HG03575 (cell line): ENCODE results near the gene NAE1.
"Not testable (repeated sequence)": the region's sequence is repeated elsewhere in the genome, so short reads cannot be mapped to it uniquely, and the experiment has no call there.

Source experiments
- ATAC-seq: cut with Tn5 transposase; IDR thresholded peaks from one replicate; pipeline ENCODE4 v1.9.1; 2021; ENCODE audit not compliant: unreplicated experiment, insufficient number of reproducible peaks, low FRiP score; ENCODE audit errors: extremely low read depth

Gene NAE1

DNA sequence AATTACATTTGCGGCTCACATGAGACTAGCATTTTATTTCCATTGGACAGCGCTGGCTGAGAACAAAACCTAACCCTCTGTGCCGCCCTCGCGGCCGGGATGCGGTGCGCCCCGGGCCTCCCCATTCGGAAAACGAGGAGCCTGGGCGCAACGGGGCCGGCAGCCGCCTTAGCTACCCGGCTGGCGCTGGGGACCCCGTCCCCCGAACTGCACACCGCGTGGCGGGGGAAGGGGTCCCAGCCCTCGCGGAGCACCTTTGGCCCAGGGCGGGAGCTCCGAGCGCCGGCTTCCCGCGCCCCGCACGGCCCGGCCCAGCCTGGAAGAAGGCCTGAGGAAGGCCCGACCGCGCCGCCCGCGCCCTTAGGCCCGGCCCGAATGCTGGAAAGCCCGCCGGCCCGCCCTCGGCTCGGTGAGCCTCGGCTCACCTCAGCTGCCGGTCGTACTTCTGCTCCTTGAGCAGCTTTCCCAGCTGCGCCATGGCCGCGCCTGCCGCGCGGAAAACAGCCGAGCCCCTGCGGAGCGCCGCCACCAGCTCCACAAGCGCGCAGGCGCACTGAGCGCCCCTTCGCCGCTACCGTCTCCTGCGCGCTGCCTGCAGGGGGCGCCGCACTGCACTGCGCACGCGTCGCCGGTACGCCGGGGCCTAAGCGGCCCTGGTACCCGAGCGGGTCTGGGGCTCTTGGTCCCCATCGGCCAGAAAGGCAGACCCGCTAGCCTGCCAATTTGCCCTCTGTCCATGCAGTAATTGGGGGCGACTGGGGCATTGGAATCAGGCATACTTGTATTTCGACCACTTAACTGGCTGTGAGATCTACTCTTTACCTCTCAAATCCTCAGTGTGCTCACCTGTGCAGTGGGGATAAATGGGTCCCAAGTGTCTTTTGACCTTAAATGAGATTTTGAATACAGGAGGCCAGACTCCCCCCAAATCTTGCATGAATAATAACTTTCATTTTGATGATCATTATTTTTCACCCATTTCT, at the start of gene NAE1:
Gene NAE1 (minus strand): TSS at position 555 of the 983 bp plus-strand sequence. CDS start 77 bp downstream, at position 478.
- ATAC-seq, result peak; percentile 59

DNA sequence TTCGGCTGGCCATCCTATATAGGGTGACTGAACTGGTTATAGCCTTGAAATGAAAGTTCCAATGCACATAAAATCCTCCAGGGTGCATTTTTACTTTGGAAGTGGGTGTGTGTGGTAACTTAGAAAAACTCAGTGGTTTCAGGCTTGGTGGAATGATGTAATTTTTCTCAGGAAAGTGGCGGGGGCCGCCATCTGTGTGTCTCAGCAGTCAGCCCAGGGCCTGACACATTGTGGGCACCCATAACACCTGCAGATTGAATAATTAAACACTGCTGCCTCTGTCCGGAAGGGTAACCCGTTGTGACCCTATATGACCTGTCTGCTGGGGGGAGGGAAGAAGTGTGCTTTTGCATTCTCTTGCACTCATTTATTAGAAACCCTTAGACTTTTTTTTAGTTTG, 47.3 kb upstream of the NAE1 start:
- no peak for ATAC-seq

DNA sequence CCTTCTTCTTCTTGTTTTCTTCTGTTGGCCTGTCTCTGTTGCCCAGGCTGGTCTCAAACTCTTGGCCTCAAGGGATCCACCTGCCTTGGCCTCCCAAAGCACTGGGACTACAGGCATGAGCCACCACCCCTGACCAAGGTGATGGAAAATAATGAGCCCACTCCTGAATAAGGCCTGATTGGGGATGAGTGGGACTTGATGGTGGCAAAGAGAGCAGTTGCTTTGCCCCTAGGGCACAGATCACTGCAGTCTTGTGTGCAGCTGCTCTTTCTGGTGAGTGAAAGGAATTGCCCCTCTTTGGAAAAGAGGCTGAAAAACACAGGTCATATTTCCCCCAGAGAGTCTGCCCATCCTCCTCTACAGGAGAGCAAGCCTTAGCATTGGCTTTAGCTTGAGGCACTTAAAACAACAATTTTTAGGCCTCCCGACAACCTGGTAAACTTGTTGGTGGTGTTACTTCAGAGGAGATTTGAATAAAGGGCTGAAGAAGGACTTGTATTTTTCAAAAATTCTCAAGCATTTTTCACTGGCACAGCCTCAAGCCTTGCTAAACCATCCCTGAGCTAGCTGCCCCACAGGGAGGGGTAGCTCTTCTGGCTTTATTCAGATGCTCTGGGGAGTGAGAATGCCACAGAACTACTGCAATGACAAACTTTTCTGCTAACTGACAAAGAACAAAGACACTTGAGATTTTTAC, 43.5 kb upstream of the NAE1 start:
- no peak for ATAC-seq

DNA sequence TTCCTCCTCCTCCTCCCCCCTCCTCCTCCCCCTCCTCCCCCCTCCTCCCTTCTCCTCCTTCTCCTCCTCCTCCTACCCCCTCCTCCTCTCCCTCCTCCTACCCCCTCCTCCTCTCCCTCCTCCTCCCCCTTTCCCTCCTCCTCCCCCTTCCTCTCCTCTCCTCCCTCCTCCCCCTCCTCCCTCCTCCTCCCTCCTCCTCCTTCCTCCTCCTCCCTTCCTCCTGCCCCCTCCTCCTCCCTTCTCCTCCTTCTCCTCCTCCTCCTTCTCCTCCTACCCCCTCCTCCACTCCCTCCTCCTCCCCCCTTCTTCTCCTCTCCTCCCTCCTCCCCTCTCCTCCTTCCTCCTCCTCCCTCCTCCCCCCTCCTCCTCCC, 42.9 kb upstream of the NAE1 start:
- ATAC-seq, result no peak

DNA sequence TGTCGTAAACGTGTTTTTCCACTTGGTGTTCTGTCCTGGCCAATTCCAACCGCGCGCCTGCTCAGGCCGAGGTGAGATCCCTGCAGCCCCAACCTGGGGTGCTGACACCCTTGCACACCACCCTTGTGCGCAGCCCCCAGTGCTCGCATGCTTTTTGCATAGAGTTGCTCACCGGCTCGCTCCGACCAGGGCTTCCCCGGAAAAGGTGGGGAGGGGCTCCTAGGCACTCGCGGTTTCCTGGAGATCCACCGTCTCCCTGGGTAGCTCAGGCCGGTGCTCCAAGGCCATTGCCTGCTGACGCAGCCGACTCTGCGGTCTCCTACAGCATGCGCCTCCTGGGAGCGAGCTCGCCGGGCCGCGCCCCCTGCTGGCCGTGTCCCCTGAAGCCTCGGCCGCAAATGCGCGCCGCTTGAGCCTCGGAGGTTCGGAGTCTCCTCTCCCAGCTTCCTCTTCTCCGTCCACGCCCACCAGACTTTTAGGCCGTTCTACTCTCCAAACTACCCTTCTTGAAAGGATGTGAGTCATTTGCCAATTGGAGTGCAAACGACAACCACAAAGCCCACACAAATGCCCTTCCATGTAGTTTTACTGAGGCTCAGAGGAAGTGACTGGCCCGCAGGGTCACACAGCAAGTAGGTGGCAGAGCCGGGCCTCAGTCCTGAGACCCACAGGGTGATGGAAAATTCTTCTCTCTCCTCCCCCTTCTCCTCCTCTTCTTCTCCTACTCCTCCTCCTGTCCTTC, 42.3 kb upstream of the NAE1 start:
- peak; percentile 58 for ATAC-seq

DNA sequence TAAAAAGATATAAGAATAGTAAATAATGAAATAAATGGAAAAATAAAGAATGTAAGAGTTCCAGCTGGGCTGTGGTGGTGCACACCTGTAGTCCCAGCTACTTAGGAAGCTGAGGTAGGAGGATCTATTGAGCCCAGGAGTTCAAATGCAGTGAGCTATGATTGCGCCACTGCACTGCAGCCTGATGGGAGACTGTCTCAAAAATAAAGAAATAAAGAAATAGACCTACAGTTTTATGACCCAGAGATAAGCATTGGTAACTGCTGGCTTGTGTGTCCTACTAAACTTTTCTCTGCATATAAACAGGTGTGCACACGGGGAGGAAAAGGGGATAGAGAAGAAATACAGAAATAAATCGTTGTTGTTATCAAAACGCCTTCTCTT, 41.8 kb upstream of the NAE1 start:
- ATAC-seq, result no peak

DNA sequence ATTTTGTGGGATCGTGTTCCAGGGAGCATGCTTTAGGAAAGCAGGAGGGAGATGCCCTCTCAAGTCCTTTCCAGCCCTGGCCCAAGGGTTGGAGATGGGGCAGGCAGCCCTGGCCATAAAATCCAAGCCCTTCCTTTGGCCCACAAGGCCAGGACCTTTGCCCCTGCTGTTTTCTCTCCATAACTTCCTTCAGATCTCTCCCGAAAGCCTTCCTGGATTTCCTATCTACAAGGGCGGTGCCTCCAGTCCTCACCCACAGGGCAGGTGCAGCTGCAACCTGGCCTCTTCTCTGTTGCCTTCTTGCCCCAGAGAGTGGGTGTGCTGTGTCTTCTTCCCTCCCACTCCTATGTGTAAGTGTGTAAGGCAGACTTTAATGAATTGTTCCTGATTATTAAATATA, 41.1 kb upstream of the NAE1 start:
- no peak for ATAC-seq

DNA sequence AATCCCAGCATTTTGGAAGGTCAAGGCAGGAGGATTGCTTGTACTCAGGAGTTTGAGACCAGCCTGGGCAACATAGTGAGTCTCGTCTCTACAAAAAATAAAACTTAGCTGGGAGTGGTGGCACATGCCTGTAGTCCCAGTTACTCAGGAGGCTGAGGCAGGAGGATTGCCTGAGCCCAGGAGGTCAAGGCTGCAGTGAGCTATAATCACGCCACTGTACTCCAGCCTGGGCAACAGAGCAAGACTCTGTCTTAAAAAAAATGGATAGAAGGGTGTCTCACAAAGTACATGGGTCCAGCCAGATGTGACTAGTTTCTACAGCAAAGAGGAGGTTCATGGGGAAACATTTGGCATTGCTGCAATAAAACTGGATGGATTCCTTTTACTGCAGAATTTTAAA, 40.6 kb upstream of the NAE1 start:
- not testable (repeated sequence) for ATAC-seq

DNA sequence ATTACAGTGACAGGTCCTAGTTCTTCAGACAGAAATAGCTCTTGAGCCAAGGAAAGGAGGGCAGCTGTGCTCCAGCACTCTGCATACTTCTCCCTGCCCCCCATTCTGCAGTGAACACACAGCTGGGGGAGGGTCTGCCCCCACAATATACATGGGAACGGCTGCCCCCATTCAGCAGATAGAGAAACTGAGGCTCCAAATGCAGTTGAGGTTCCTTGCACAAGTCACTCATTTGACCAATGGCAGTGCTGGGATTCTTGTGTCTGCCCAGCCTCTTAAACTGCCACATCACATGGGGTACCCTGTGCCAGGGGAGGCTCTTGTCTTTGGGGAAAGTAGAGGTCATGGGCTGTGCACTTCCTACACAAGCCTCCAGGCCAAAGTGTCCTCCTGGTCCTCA, 38.6 kb upstream of the NAE1 start:
- ATAC-seq, result no peak

DNA sequence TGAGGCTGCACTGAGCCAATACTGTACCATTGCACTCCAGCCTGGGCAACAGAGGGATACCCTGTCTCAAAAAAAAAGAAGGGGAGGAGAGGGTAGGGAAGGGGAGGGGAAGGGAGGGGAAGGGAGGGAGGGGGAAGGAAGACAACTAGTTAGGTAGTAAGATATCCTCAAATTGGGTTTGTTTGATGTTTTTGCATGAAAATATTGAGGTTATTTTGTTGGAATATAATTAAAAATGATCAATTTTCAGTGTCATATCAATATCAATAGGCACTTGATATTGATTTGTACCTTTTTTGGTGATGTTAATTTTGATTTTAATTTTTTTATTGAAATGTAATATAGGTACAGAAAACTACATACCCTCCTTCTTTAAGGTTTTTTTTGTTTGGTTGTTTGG, 32.9 kb upstream of the NAE1 start:
- no peak for ATAC-seq

DNA sequence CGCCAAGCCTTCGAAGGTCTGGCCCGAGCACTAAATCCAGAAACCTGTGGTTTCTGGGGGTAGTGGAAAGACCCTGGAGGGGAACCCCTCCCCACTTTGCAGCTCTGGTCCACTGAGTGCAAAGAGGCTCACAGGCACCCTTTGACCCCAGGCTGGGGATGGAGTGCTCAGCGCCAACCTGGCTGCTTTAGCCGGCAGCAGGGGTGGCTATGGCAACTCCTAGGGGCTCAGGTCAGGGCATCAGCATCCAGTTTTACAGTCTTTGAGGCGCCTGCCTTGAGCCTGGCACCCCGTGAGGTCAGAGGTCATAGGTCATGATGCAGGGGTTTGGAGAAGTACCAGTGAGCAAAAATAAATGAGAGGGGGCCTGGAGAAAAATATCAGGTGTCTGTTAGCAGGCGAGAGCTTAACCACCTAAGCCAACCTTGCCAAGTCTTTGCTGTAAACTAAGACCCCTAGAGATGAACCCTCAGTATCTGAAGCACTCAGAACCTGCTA, 31.3 kb upstream of the NAE1 start:
- ATAC-seq, result no peak

DNA sequence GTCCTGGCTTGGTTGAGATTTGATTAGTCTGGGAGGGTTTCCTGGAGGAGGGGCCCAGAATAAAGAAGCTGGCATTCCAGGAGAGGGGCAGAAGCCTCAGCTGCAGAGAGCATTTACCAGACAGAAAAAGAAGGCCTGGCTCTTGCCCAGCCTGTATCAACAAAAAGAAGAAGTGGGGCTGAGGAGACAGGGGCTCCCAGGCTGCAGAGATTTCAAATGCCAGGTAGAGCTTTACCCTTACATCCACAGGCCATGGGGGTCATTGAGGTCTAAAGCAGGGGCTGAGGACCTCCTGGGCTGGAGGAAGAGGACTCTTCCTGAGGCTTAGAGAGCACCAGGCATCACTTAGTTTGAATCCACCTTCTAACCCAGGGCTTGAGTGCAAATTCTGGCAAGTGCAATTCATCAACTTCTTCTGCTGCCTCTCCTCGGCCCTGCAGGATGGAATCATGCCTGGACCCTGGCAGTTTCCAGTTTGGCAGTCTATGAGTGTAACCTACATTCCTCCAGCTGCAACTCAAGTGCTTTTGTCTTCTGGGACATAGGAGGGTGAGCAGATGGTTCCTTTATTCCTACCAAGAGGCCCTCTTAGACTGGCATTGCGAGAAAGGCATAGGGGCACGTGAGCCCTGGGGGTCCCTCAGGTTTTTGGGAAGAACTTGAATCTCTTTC, 28.8 kb upstream of the NAE1 start:
- no peak for ATAC-seq

DNA sequence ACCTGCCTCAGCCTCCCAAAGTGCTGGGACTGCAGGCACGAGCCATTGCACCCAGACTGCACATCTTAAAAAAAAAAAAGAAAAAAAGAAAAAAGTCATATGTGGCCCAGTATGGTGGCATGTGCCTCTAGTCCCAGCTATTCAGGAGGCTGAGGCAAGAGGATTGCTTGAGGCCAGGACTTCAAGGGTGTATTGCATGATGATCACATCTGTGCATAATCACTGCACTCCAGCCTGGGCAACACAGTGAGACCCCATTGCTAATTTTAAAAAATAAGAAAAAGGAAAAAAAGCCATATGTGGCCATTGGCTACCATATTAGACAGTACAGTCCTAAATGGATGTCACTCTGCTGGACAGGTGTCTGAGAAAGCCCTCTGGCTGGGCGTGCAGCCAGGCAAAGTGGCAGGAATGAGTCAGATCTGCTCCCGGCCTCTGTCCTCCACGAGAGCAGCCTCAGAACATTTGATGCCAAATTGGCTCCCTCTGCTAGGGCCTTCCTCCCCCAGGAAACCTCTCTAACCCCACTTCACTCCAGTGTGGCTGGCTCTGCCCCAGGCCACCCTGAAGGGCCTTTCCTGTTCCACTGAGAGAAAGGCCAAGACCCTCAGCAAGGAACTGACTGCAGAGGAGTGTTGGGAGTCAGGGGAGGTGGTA, 28.1 kb upstream of the NAE1 start:
- no peak for ATAC-seq

DNA sequence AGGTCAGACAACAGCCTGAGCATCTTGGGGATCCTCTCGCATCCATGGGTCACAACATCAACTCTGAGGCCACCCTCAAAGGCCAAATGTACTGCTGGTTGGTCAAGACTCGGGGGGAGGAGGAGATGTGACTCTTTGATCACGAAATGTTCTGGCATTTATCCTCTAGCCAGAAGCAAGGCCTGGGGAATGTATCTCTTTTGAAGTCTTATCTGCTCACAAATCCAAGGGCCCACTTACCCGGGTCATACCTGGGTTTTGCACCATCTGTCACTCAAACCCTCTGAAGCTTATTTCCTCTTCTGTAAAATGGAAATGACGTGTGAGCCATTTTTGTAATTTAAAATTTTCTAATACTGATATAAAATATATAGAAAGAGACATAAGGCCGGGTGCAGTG, 26.7 kb upstream of the NAE1 start:
- no peak for ATAC-seq

DNA sequence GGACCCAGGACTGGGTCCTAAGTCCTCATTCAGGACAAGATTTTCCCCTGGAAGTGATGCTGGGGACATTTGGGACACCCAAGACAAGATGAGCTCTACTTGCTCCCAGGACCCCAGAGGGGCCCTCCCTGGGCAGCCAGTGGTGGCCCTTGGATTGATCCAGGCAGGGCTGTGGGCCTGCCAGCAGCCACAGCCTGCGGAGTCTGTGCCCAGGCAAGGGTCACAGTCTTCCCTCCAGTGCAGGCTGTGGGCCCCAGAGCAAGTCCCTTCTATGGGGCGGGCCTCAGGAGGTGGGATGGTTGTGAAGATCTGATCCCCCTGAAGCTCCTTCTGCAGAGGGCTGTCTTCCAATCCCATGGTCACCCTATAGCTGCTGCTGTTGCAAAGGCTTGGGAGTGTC, 26.0 kb upstream of the NAE1 start:
- ATAC-seq, result no peak

DNA sequence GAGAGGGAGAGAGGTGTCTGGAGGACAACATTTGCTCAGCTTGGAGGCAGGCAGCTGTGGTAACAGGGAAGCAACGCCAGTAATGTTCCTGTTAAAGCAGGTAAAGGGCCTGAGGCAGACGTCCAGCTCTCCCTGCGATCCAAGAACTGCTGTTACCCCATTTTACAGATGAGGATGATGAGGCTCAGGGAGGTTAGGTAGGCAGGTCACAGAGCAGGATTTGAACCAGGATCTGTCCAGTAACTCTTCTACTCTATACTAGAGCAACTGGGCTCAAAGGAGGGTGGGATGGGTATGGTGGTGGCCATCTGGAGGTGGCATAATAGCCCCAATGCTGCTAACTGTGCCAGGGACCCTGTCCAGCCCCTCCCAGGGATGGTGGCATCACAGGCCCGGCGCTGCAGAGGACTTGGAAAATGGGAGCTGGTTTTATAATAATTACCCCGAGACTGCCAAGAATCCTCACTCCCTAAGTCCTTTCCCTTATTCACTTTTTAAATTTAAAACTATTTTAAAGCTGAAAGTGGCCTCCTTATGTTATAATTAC, 25.5 kb upstream of the NAE1 start:
- ATAC-seq, result no peak

DNA sequence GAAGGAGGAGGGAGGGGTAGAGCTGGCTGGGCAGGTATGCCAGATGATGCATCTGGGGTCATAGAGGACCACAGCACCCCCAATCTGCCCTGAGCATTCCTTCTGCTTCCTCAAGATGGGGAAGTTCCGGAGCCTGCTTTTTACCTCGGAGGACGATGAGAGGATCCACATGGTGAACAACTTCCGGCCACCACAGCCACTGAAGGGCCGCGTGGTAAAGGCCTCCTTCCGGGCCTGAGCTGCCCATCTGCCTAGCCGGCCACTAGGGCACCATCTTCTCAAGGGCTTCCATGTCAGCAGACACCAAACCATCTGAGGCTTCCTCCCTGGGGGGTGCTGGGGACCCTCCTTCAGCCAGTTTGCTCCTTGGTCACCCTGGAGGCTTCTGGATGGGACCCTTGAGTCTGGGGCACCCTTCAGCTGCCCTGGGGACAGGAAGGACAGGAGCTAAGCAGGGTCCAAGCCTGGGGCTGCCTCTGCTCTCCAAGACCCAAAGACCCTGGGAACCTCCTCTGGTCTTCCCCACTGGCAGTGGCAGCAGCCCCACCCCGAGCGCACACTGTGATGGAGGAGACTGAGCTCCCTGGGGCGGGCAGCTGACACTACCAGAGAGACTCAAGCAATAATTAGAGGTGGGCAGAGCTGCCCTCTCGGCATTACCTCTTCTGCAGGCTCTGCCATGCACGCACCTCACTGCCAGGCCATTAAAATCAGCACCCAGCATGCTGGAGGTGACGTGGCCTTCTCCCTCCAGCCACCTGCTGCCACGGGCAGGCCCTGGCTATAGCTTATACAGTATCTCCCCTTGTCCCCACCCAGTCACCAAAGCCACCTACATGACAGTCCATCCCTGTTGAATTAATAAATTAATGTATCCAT, 22.7 kb upstream of the NAE1 start:
- no peak for ATAC-seq
